K562 (cell line): Measurements from ENCODE around the gene UBA3. TPM values are rescaled to one million over a fixed set of nuclear protein-coding genes. Genes with fewer than 3 reads are reported as not detected.
A peak's percentile ranks its signal among the peaks of the same experiment; 100 is the strongest.

Experiments used
- ATAC-seq: fragments of 200-7000 bp; cut with Tn5 transposase; 3 replicates; pipeline ENCODE4 v1.9.1; 2020; ENCODE audit warnings: moderate library complexity
- BruUV-seq: library from RNA; stranded (reverse); fragments of 400-500 nt; replicated peaks from 2 replicates; lab custom pipeline; 2021; lab: Mats Ljungman, UMichigan
- CTCF ChIA-PET: fragments of 300-600 bp; formaldehyde crosslinking; extraction: SDS; loops from one replicate; lab custom pipeline; 2021; ENCODE audit warnings: low intra/inter-chr PET ratio; lab: Yijun Ruan, JAX
- POLR2A ChIA-PET: fragments of 300-600, 350-650 bp; sonication (Branson Sonifier 250); formaldehyde crosslinking; extraction: SDS; loops from one replicate; lab custom pipeline; 2021; ENCODE audit warnings: antibody characterized with exemption, inconsistent platforms; lab: Yijun Ruan, JAX
- DNase-seq, 4 experiments: peaks; one replicate each; pipeline versions ENCODE4 v3.0.0 to v3.0.0-alpha.2; 2011 to 2018; ENCODE audit warnings: low spot score in 3 of 4, mixed read lengths in 3 of 4; ENCODE audit errors: extremely low read depth in 1 of 4
- FAIRE-seq: peaks from 2 replicates; lab custom pipeline; 2011; peaks lifted over from hg19 to GRCh38; lab: Jason Lieb, UNC
- H2AFZ ChIP-seq: 2 replicates; pipeline ENCODE4 v1.6.0; 2011; ENCODE audit warnings: low read depth, low read length, control low read depth, inconsistent platforms
- H3K27ac ChIP-seq: fragments of 200-600 bp; 3 replicates; pipeline ENCODE4 v1.8.0; 2011; ENCODE audit warnings: low read depth, mild to moderate bottlenecking, control low read depth, inconsistent platforms, low read length, moderate library complexity, mixed read lengths; ENCODE audit errors: extremely low read depth
- H3K27me3 ChIP-seq, 2 experiments: fragments of 300-600 bp in 1 of 2; 2 replicates in 1 of 2; 3 replicates in 1 of 2; pipeline versions ENCODE4 v1.6.0 to v1.8.0; 2011; ENCODE audit warnings: inconsistent platforms in 2 of 2, low read length in 2 of 2, mild to moderate bottlenecking in 1 of 2, mixed read lengths in 1 of 2, moderate library complexity in 1 of 2; ENCODE audit not compliant: control insufficient read depth in 2 of 2, insufficient read depth in 2 of 2
- H3K36me3 ChIP-seq: fragments of 300-600 bp; 3 replicates; pipeline ENCODE4 v1.8.0; 2011; ENCODE audit warnings: mild to moderate bottlenecking, low read length, inconsistent platforms; ENCODE audit not compliant: control insufficient read depth, insufficient read depth
- H3K4me1 ChIP-seq, 2 experiments: fragments of 200-600 bp in 1 of 2; replicated peaks in 1 of 2; 2 replicates in 1 of 2; 3 replicates in 1 of 2; pipeline versions ENCODE4 v1.5.1 to v1.8.0; 2011; ENCODE audit warnings: inconsistent platforms in 2 of 2, low read length in 2 of 2, mild to moderate bottlenecking in 1 of 2, mixed read lengths in 1 of 2, moderate library complexity in 1 of 2; ENCODE audit not compliant: control insufficient read depth in 2 of 2, insufficient read depth in 2 of 2
- H3K4me2 ChIP-seq: 2 replicates; pipeline ENCODE4 v1.6.1; 2011; ENCODE audit warnings: low read length, control low read depth, inconsistent platforms, mixed read lengths; ENCODE audit not compliant: insufficient read depth
- H3K4me3 ChIP-seq: fragments of 200-600 bp; sonication (generic), shearing (Covaris generic); 2 replicates; pipeline ENCODE4 v1.5.1; 2016; ENCODE audit warnings: control low read depth, inconsistent platforms
- H3K79me2 ChIP-seq: fragments of 200-600 bp; 3 replicates; pipeline ENCODE4 v1.8.0; 2011; ENCODE audit warnings: low read length, inconsistent platforms; ENCODE audit not compliant: control insufficient read depth, insufficient read depth
- H3K9ac ChIP-seq, 2 experiments: 2 replicates each; pipeline versions ENCODE4 v1.6.0 to v1.6.1; 2011; ENCODE audit warnings: low read depth in 2 of 2, low read length in 2 of 2, control low read depth in 1 of 2, inconsistent platforms in 1 of 2, mild to moderate bottlenecking in 1 of 2, mixed read lengths in 1 of 2; ENCODE audit not compliant: insufficient read depth in 1 of 2
- H3K9me1 ChIP-seq: one replicate; pipeline ENCODE4 v1.6.0; 2011; ENCODE audit warnings: inconsistent platforms, mild to moderate bottlenecking, low read length, moderate library complexity; ENCODE audit not compliant: control insufficient read depth, insufficient read depth
- H3K9me3 ChIP-seq: replicated peaks from 2 replicates; pipeline ENCODE4 v1.5.1; 2011; ENCODE audit warnings: low read depth, low read length, inconsistent platforms; ENCODE audit not compliant: control insufficient read depth, insufficient read depth
- H4K20me1 ChIP-seq: replicated peaks from 2 replicates; pipeline ENCODE4 v1.6.1; 2011; ENCODE audit warnings: low read length, inconsistent platforms, mixed read lengths; ENCODE audit not compliant: control insufficient read depth, insufficient read depth
- CBFA2T2 ChIP-seq: fragments of 450-650 bp; conservative IDR thresholded peaks from 2 replicates; pipeline ENCODE4 v1.6.1; 2017; ENCODE audit warnings: mild to moderate bottlenecking
- CTCF ChIP-seq, 3 experiments: IDR thresholded peaks in 2 of 3; conservative IDR thresholded peaks in 1 of 3; 2 replicates each; pipeline ENCODE4 v1.5.1; 2011 to 2012; ENCODE audit warnings: low read length in 3 of 3, mild to moderate bottlenecking in 3 of 3, control low read depth in 2 of 3, improper control_type of control experiment in 1 of 3, inconsistent platforms in 1 of 3, low read depth in 1 of 3, mixed read lengths in 1 of 3, moderate library complexity in 1 of 3; ENCODE audit not compliant: insufficient read depth in 2 of 3
- DACH1 ChIP-seq: fragments of 450-650 bp; IDR thresholded peaks from 2 replicates; pipeline ENCODE4 v1.6.1; 2018; ENCODE audit not compliant: partially characterized antibody
- ELF4 ChIP-seq: fragments of 450-650 bp; formaldehyde crosslinking; IDR thresholded peaks from 2 replicates; pipeline ENCODE4 v1.4.0; 2022; ENCODE audit warnings: missing genetic modification characterization
- NCOR1 ChIP-seq: fragments of 450-650 bp; IDR thresholded peaks from 2 replicates; pipeline ENCODE4 v1.6.1; 2016; ENCODE audit warnings: mild to moderate bottlenecking, moderate library complexity
- PHF8 ChIP-seq: fragments of 200-600 bp; sonication (generic); IDR thresholded peaks from 2 replicates; pipeline ENCODE4 v1.6.1; 2012; ENCODE audit warnings: mixed run types, mild to moderate bottlenecking, inconsistent platforms, low read length, moderate library complexity, borderline replicate concordance
- PRDM10 ChIP-seq: fragments of 450-650 bp; IDR thresholded peaks from 2 replicates; pipeline ENCODE4 v1.6.1; 2018; ENCODE audit not compliant: partially characterized antibody
- RAD51 ChIP-seq: fragments of 450-650 bp; IDR thresholded peaks from 2 replicates; pipeline ENCODE4 v1.7.1; 2016; ENCODE audit warnings: low read depth, mild to moderate bottlenecking, borderline replicate concordance
- ZNF263 ChIP-seq: sonication (generic); formaldehyde crosslinking; IDR thresholded peaks from 2 replicates; pipeline ENCODE4 v1.8.0; 2022; ENCODE audit warnings: mild to moderate bottlenecking, missing genetic modification reagents, borderline replicate concordance
- ZNF41 ChIP-seq: fragments of 250-450 bp; sonication (Bioruptor Pico); conservative IDR thresholded peaks from 2 replicates; pipeline ENCODE4 v1.4.0; 2020; ENCODE audit warnings: mild to moderate bottlenecking
- WGBS: fragments of 100-300 bp; shearing (Covaris generic); methylation state at CpG from one replicate; pipeline ENCODE4 v1.1.6; 2016; ENCODE audit warnings: low coverage, mixed read lengths; ENCODE audit not compliant: insufficient coverage; ENCODE audit errors: missing lambda C conversion rate; 5-methylcytosine and 5-hydroxymethylcytosine counted together
- in situ Hi-C: fragments of 300-500 bp; cut with MboI; formaldehyde crosslinking; loops from 4 replicates; pipeline ENCODE4 v1.15.0; 2018; ENCODE audit warnings: inconsistent platforms, mixed read lengths
- intact Hi-C: fragments of 100-400 bp; cut with micrococcal nuclease; formaldehyde crosslinking; loops from 2 replicates; pipeline ENCODE4 v1.14.2; 2022
- polyA plus RNA-seq, 8 experiments: library from polyadenylated mRNA; depleted of rRNA in 4 of 8; stranded (reverse) in 5 of 8; unstranded in 3 of 8; fragments of >200 nt; fragmentation: Nextera tagmentation in 2 of 8; fragmentation: Illumina TruSeq in 1 of 8; extraction: Ambion mirVana in 2 of 8; extraction: Trizol in 1 of 8; gene quantifications; 2 replicates each; pipeline versions ENCODE4 v1.2.1 to v1.2.3, GENCODE V29; 2011 to 2014; ENCODE audit warnings: inconsistent platforms in 1 of 8, missing spikeins in 1 of 8
- total RNA-seq, 7 experiments: library from RNA; depleted of rRNA in 6 of 7; stranded (reverse); fragments of >200 nt in 6 of 7; fragmentation: Illumina TruSeq in 2 of 7; extraction: Trizol in 2 of 7; gene quantifications; 2 replicates each; pipeline versions ENCODE4 v1.2.1 to v1.2.3, GENCODE V29; 2011 to 2021; ENCODE audit warnings: low replicate concordance in 1 of 7

The UBA3 gene
- total and polyA plus RNA-seq, 9 of the 15 experiments (the other 6 are each of a cell fraction or from before 2014, with no cell fraction given) = 23.2 to 80.0 (median 38.6) TPM

- Histone ChIP-seq H4K20me1 (no peaks in the 10 kb centered on the region), H3K9ac (no peak overlapping the region), H3K4me3 (no peak overlapping the region), H2AFZ (no peak overlapping the region), H3K4me2 (no peak overlapping the region), H3K9me3 (no peaks in the 10 kb centered on the region), H3K27me3 (no peaks in the 10 kb centered on the region), H3K4me1 (peaks cover 0 to 2% of the 10 kb centered on the region in 2 experiments; a peak in 2 of 5 replicates), H3K79me2 (no peaks in the 10 kb centered on the region; the same call in 2 of the 3 replicates), H3K9me1 (no peaks in the 10 kb centered on the region), H3K36me3 (peaks cover 31% of the 10 kb centered on the region), H3K27ac (no peak overlapping the region)
- WGBS = 19% methylated on average over 2 of the region's 2 CpGs
- CTCF ChIA-PET = no interaction called here
- ATAC-seq (peak; percentile 55; the same call in 2 of the 3 replicates), FAIRE-seq (no peak), DNase-seq (no peak)
- POLR2A ChIA-PET = no interaction called here
- in situ Hi-C loops (no loop called here), intact Hi-C loops (no loop called here)
- BruUV-seq = no TSS peak
- peak in 1 of 3 experiments; percentile 35; a peak in 2 of 6 replicates for TF ChIP-seq CTCF (IDR thresholded peaks at IDR 0.05 in 2 of 3, conservative IDR thresholded peaks at IDR 0.05 in 1 of 3; ENCODE audit: insufficient read depth in 2 of 3, low read depth in 1 of 3, low read length in 3 of 3)
- no peak for TF ChIP-seq NCOR1
Observed at GRCh38 chr3:69020424-69020823, 59.7 kb downstream of the UBA3 start.

GRCh38 chr3:69016901-69017300, 63.3 kb downstream of the UBA3 start:
- in situ Hi-C loops (no loop called here), intact Hi-C loops (no loop called here)
- POLR2A ChIA-PET = interaction anchor here (0.8 kb wide), 1 partner anchor 8 kb away, joined by 3 read pairs; no protein-coding TSS in a partner anchor
- no peak for TF ChIP-seq ELF4 (CRISPR knock-in tag)
- TF ChIP-seq CBFA2T2 = peak; percentile 25; the same call in 1 of the 2 replicates
- no peak for TF ChIP-seq ZNF263 (CRISPR knock-in tag)
- no peak for TF ChIP-seq ZNF41 (CRISPR knock-in tag)
- TF ChIP-seq PHF8 = no peak
- TF ChIP-seq RAD51 = no peak
- no peak for TF ChIP-seq DACH1
- peak; percentile 45 for TF ChIP-seq PRDM10

More at GRCh38 chr3:69016901-69017300, 63.3 kb downstream of the UBA3 start:
- Histone ChIP-seq H2AFZ (no peak overlapping the region), H3K79me2 (peaks cover 18% of the 10 kb centered on the region), H3K9me1 (no peaks in the 10 kb centered on the region), H3K27ac (peak overlapping the region; percentile 14; the same call in 1 of the 3 replicates), H3K4me3 (no peak overlapping the region), H3K4me2 (no peak overlapping the region), H3K9me3 (no peaks in the 10 kb centered on the region), H3K36me3 (peaks cover 12% of the 10 kb centered on the region; the same call in 2 of the 3 replicates), H3K4me1 (peaks cover 11 to 17% of the 10 kb centered on the region in 2 experiments), H4K20me1 (no peaks in the 10 kb centered on the region), H3K9ac (no peak overlapping the region), H3K27me3 (no peaks in the 10 kb centered on the region)
- peak in 1 of 4 experiments; percentile 31 for DNase-seq
- 0% methylated on average over 2 of the region's 2 CpGs for WGBS
- peak; percentile 58 for FAIRE-seq
- no TSS peak for BruUV-seq
- CTCF ChIA-PET = no interaction called here
- ATAC-seq = no peak
